ENCODE results near the gene CACNA1F.
"Not testable (repeated sequence)": the region's sequence is repeated elsewhere in the genome, so short reads cannot be mapped to it uniquely, and the experiment has no call there.

CACNA1F gene

GRCh38 chrX:49192722-49193328 lies 40.3 kb downstream of the CACNA1F start:
- DNase-seq = no peak

- no peak for DNase-seq
Observed at GRCh38 chrX:49191574-49192011, 41.5 kb downstream of the CACNA1F start.

- DNase-seq = peak; percentile 96
Observed at GRCh38 chrX:49190821-49191573, 42.1 kb downstream of the CACNA1F start.

DNA sequence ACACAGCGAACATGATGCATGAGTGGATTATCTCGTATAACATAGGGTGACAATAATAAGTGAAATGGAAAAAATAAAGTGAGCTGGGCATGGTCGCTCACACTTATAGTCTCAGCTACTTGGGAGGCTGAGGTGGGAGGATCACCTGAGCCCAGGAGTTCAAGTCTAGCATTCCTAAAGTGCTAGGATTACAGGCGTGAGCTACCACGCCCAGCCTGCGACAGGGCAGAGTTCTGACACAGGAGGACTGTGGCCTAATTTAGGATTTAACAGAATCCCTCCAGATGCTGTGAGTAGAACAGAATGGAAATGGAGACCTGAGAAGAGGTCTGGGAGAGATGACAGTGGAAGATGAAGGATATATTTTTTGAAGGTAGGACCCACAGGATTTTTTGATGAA lies 43.5 kb downstream of the CACNA1F start:
- DNase-seq = no peak

- no peak for DNase-seq
Observed at GRCh38 chrX:49188468-49189076, 44.6 kb downstream of the CACNA1F start.

DNA sequence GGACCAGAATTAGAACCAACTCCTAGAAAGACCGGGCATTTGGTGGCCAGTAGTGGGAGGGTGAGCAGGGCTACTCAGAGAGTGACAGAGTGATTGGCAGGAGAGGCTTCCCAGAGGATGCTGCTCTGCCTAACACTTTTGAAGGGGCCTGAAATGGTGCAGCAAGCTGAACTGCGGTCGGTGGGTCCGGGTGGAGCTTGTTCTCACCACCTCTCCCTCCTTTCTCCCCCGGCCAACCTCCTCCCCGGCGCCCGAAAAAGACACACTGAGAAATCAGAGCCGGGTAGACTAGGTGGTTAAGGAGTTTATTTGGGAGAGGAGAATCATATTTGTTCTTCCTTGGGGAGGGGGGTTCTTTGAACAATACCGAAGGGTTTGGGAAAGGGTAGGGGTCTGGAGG lies 45.6 kb downstream of the CACNA1F start:
- DNase-seq = no peak

GRCh38 chrX:49187028-49187394 lies 46.1 kb downstream of the CACNA1F start:
- DNase-seq = no peak

GRCh38 chrX:49186125-49187027 lies 46.8 kb downstream of the CACNA1F start, which contains the start of gene PRICKLE3:
Gene PRICKLE3, minus strand, starts transcription at chrX:49186373. Its CDS starts 76 bp downstream, at chrX:49186297.
- DNase-seq = peak; percentile 80

DNA sequence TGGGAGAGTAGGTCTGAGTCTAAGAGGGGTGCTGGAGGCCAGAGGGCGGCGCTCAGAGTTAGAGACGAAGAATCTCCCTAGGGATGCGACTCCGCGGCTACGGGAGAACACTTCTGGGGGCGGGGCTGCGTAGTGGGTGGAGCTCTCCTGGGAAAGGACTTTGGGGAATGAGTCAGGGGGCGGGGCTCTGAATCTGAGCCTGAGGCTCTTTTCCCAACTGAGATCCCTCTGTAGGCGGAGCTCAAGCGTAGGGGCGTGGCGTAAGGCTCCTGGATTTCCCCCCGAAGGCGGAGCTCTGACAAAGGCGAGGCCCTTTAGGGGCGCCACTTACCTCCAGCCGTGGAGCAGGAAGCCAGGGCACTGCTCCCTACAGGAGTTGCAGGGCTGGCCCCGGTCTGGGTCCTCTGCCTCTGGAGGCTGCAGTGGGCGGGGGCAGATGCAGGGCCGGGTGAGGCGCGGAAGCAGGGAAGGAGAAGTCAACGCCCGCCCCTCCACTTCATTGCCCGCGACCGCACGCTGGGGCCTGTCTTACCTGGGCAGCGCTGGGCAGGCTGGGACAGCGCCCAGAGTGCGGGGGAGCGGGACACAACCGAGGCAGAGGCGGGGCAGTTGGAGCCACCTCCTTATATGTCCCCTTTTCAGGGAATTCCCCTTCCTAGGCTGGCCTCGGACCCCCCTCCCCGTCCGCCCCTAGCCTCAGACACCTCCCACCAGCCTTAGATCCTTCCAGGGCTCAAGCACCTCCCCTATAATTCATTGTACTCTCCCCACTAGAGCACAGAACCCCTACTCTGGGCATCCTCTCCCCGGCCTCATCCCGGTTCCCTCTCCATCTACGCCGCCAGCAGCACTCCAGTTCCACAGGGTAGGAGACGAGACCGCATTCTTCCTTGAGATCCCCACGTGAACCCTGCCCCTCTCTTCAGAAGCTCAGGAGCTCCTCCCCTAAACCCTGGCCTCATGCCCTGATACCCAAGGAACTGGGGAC lies 48.6 kb downstream of the CACNA1F start:
- DNase-seq = peak; percentile 77

DNA sequence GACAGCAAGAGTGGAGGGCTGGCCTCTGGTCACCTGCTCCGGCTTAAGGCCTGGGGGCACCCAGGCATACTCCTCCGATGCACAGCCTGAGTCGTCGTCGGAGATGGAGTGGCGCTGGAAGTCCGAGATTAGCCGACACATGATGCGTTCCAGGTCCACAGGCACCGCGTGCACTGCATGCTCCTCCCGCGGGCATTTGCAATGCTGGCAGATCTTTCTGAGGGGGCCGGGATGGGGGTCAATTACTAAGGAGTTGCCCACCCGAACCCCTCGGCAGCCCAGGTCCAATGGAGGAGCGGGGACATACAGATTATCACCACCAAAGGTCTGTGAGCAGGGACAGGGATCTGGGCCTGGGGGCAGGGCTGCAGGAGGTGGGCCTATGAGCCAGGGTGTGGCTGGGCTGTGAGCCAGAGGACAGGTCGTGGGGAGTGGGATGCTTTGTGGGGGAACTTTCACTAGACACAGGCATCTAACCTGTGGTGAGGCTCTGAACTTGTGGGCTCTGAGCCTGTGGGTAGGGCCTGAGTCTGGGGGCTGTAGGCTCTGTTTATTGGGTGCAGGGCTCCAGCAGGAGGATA lies 49.3 kb downstream of the CACNA1F start:
- no peak for DNase-seq

- DNase-seq = no peak
Observed at GRCh38 chrX:49179358-49179757, 53.8 kb downstream of the CACNA1F start.

DNA sequence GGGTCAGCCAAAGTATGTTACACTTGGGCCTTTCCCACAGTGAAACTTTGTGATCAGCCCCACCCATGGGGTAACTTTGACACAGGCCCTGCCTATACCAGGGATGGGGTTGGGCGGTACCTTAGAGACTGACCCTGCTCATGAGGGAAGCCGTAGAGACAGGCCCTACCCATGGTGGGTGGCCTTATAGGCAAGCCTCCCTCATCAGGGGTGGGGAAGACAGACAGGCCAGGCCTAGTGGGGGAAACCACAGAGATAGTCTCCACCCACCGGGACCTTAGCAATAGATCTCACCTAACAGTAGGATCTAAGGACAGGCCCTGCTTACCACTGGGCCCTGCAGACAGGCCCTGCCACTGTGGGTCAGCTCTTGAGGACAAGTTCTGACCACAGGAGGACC lies 54.6 kb downstream of the CACNA1F start:
- no peak for DNase-seq

GRCh38 chrX:49177873-49178480 lies 55.2 kb downstream of the CACNA1F start:
- no peak for DNase-seq

DNA sequence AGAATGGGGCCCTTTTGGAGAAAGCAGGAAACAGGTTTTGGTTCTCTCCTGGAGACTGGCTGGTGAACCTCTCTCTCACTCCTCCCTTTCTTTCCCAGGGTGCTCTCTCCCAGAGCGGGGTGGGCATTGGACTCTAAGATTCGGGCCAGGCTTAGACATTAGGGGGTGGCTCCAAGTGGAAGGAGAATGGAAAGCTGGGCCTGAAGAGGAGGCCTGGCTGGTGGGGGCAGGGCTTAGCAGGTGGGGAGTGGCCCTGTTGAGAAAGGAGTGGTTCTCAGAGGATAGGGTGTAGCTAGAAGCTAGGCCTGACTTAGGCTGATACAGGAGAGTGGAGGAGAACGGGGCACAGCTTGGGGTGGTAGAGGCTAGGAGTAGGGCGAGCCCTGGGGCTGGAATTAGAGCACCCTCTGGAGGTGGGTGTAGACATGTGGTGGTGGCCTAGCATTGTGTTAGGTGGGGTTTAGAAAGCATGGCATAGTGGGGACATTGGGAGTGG lies 55.8 kb downstream of the CACNA1F start:
- DNase-seq = no peak

DNA sequence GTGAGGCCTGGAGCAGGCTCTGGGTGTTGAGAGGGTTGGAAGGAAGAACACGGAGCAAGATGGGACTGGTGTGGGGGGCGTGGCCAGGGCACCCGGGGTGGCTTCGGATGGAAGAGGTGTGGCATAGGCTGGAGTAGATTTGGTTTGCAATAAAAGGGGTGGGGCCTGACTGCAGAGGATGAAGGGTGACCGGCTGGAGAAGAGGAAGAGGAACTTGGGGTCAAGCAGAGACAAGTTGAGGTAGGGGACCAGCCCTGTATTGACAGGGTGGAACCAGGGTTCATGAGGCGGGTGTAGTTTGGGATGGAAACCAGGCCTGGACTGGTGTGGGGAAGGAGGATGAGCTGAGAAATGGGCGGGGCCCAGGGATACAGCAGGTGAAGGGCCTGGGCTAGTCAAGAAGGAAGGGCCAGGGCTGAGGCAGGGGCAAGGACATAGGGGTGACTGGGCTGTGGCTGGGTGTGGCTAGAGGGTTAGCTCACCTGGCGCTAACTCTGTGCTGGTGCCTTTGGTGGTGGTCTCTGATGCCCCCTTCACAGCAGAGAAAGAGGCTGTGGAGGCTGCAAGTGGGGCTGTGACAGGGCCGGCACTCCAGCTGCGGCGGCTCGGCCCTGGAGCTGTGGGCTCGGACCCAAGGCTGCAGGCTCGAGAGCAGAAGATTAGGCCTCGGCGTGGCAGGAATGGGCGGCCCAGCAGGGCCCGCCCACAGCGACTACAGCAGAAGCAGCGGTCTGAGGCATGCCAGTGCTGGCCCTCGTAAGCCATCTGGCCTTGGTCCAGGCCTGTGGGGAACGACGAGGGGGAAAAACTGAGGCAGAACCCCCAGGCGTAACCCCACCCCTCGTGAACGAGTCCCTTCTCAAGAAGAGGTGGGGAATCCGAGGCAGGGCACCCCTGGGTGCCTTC lies 56.5 kb downstream of the CACNA1F start:
- no peak for DNase-seq

DNA sequence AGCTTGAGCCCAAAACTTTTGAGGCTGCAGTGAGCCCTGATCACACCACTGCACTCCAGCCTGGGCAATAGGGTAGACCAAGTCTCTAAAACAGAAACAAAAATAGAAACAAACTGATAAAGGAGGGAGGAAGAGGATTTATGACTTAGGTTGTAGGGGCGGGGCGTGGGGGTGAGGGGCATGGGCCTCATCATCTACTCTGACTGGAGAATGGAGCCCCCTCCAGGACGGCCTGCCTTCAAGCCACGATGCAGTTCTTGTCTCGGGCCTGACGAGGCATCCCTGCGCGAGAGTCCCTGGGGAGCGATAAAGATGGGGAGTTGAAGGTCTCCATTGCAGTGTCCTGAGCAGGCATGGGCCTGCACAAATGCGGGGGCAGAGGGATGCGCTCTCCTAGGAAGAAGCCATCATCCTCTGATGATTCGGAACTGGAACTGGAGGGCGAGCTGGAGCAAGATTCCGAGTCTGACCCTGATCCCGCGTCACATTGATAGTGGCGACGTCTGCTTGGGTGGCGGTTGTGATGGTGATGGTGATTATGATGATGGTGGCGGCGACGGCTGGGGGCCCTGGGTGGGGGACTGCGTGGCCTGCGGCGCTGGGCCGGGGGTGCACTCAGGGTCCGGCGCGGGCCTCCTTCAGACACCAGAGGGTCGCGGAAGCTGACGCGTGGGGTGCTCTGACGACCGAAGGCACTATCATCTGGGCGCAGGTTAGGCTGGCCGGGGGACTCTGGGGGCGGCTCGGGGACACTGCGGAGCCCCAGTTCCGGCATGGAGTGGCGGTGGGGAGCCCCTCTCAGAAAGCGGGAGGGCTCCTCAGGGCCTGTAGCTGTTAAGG lies 57.5 kb downstream of the CACNA1F start:
- no peak for DNase-seq

DNA sequence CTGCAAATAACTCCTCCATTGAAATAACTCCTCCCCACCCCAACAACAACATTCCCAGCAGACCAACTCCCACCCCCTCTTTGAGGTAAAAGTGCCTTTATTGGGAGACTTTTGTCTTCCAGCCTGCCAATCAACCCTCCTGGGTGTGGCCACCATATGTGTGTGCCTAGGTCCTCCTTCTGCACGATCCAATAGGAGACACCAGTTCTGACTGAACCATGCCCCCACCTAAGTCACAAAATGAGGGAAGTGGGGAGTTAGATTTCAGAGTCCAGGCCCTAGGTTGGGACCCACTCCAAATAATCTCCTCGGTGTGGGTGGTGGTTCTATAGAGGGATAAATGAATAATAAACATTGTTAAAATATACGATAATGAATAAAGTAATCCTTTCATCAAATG lies 58.4 kb downstream of the CACNA1F start:
- no peak for DNase-seq

GRCh38 chrX:49173544-49173943 lies 59.6 kb downstream of the CACNA1F start:
- not testable (repeated sequence) for DNase-seq
